Measurements from ENCODE around the gene ANKRD23. TPM values are rescaled to one million over a fixed set of nuclear protein-coding genes. Genes with fewer than 3 reads are reported as not detected.

ANKRD23 gene
- total and polyA plus RNA-seq, 2 donors = 3.4 to 7.5 TPM

GRCh38 chr2:96885432-96886347 lies 41.9 kb upstream of the ANKRD23 start:
- Histone ChIP-seq H3K27me3 (ENCODE audit: control insufficient read depth in 2 of 2, insufficient read depth in 1 of 2, low read length in 1 of 2) (peaks cover 0 to 10% of the 10 kb centered on the region in 2 donors), H3K9me3 (ENCODE audit: control insufficient read depth in 2 of 2, insufficient read depth in 1 of 2, low read length in 1 of 2) (no peaks in the 10 kb centered on the region), H3K4me3 (ENCODE audit: low read length in 2 of 2) (no peak overlapping the region), H3K4me1 (ENCODE audit: control insufficient read depth in 2 of 2, insufficient read depth in 2 of 2, low read length in 2 of 2) (peaks cover 0 to 46% of the 10 kb centered on the region in 2 donors), H3K36me3 (ENCODE audit: control insufficient read depth in 2 of 2, insufficient read depth in 2 of 2, low read length in 1 of 2) (no peaks in the 10 kb centered on the region), H3K27ac (ENCODE audit: low read depth in 1 of 2, low read length in 1 of 2) (no peak overlapping the region)
- no peak for DNase-seq (ENCODE audit: low read depth in 6 of 9, low spot score in 9 of 9)
- 96% methylated on average over 23 of the region's 23 CpGs for WGBS

DNA sequence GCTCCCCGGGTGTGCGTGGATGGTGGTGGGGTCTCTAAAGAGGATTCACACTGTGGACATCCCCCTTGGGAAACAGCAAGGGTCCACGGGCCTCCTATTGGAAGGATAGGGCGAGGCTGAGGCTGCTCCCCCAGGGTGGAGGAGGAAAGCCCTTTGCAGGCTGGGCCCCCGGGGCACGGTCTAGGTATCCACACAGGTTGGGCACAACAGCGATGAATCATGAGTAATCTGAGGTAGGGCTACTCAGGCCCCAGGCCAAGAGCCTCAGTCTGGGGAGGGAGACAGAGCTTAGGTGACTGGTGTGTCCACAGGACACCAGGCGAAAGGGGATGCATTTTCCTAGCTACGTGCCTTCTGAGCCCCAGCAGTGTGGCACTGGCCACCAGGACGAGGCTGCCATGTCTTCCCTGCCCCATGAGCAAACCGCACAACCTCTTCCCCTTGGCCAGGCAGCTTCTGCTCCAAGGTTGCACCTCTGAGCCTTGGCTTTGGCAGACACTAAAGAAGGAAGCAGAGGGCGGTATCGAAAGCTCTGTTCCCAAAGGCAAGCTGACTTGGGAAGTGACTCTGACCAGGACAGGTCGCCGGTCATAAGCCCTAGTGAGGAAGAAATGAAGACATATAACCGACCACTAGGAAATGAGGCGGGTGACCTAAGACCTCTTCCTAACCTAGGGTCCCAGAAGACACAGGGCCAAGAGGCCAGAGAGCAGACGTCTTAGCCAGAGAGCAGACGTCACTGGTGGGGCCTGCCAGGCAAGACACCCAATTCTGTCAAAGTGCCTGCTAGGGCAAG lies 40.7 kb upstream of the ANKRD23 start:
- Histone ChIP-seq H3K27ac (ENCODE audit: low read depth in 1 of 2, low read length in 1 of 2) (no peak overlapping the region), H3K27me3 (ENCODE audit: control insufficient read depth in 2 of 2, insufficient read depth in 1 of 2, low read length in 1 of 2) (peaks cover 0 to 10% of the 10 kb centered on the region in 2 donors), H3K4me1 (ENCODE audit: control insufficient read depth in 2 of 2, insufficient read depth in 2 of 2, low read length in 2 of 2) (peaks cover 0 to 46% of the 10 kb centered on the region in 2 donors), H3K9me3 (ENCODE audit: control insufficient read depth in 2 of 2, insufficient read depth in 1 of 2, low read length in 1 of 2) (no peaks in the 10 kb centered on the region), H3K4me3 (ENCODE audit: low read length in 2 of 2) (no peak overlapping the region), H3K36me3 (ENCODE audit: control insufficient read depth in 2 of 2, insufficient read depth in 2 of 2, low read length in 1 of 2) (no peaks in the 10 kb centered on the region)
- no peak for DNase-seq (ENCODE audit: low read depth in 6 of 9, low spot score in 9 of 9)
- WGBS = 97% methylated on average over 19 of the region's 19 CpGs

GRCh38 chr2:96883306-96883705 lies 39.5 kb upstream of the ANKRD23 start:
- peak overlapping the region in 1 of 2 donors; percentile 23 for H3K27ac ChIP-seq (ENCODE audit: low read depth in 1 of 2, low read length in 1 of 2)
- no peak for DNase-seq (ENCODE audit: low read depth in 6 of 9, low spot score in 9 of 9)
- H3K27me3 ChIP-seq (ENCODE audit: control insufficient read depth in 2 of 2, insufficient read depth in 1 of 2, low read length in 1 of 2) = peaks cover 0 to 10% of the 10 kb centered on the region in 2 donors
- peaks cover 0 to 40% of the 10 kb centered on the region in 2 donors for H3K4me1 ChIP-seq (ENCODE audit: control insufficient read depth in 2 of 2, insufficient read depth in 2 of 2, low read length in 2 of 2)
- H3K36me3 ChIP-seq (ENCODE audit: control insufficient read depth in 2 of 2, insufficient read depth in 2 of 2, low read length in 1 of 2) = no peaks in the 10 kb centered on the region
- H3K4me3 ChIP-seq (ENCODE audit: low read length in 2 of 2) = no peak overlapping the region
- 96% methylated on average over 9 of the region's 9 CpGs for WGBS
- H3K9me3 ChIP-seq (ENCODE audit: control insufficient read depth in 2 of 2, insufficient read depth in 1 of 2, low read length in 1 of 2) = no peaks in the 10 kb centered on the region

GRCh38 chr2:96882906-96883305 lies 39.1 kb upstream of the ANKRD23 start:
- H3K4me1 ChIP-seq (ENCODE audit: control insufficient read depth in 2 of 2, insufficient read depth in 2 of 2, low read length in 2 of 2) = peaks cover 0 to 36% of the 10 kb centered on the region in 2 donors
- H3K36me3 ChIP-seq (ENCODE audit: control insufficient read depth in 2 of 2, insufficient read depth in 2 of 2, low read length in 1 of 2) = no peaks in the 10 kb centered on the region
- H3K27ac ChIP-seq (ENCODE audit: low read depth in 1 of 2, low read length in 1 of 2) = peak overlapping the region in 1 of 2 donors; percentile 32
- no peak overlapping the region for H3K4me3 ChIP-seq (ENCODE audit: low read length in 2 of 2)
- H3K27me3 ChIP-seq (ENCODE audit: control insufficient read depth in 2 of 2, insufficient read depth in 1 of 2, low read length in 1 of 2) = peaks cover 0 to 10% of the 10 kb centered on the region in 2 donors
- DNase-seq (ENCODE audit: low read depth in 6 of 9, low spot score in 9 of 9) = no peak
- H3K9me3 ChIP-seq (ENCODE audit: control insufficient read depth in 2 of 2, insufficient read depth in 1 of 2, low read length in 1 of 2) = no peaks in the 10 kb centered on the region
- 93% methylated on average over 8 of the region's 8 CpGs for WGBS

DNA sequence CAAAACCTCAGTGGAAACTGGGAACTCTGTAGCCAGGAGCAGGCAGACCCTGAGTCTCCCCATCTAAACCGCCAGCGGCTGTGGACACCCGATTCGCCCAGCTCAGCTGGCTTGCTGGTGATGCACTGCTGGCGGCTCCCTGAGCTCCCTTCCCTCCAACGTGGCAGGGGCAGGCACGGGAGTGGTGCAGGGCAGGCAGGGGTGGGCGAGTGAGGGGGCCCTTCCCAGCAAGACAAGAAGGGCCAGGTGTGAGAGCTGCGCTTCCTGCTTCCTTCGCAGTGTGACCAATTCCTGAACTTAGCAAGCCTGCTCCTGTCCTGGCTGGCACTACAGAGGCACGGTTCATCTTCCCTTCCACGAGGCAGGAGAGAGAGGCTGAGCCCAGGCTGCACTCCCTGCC lies 38.4 kb upstream of the ANKRD23 start:
- Histone ChIP-seq H3K27ac (ENCODE audit: low read depth in 1 of 2, low read length in 1 of 2) (peak overlapping the region; percentile 47 to 60), H3K36me3 (ENCODE audit: control insufficient read depth in 2 of 2, insufficient read depth in 2 of 2, low read length in 1 of 2) (no peaks in the 10 kb centered on the region), H3K4me3 (ENCODE audit: low read length in 2 of 2) (no peak overlapping the region), H3K9me3 (ENCODE audit: control insufficient read depth in 2 of 2, insufficient read depth in 1 of 2, low read length in 1 of 2) (no peaks in the 10 kb centered on the region), H3K27me3 (ENCODE audit: control insufficient read depth in 2 of 2, insufficient read depth in 1 of 2, low read length in 1 of 2) (peaks cover 0 to 12% of the 10 kb centered on the region in 2 donors), H3K4me1 (ENCODE audit: control insufficient read depth in 2 of 2, insufficient read depth in 2 of 2, low read length in 2 of 2) (peaks cover 0 to 34% of the 10 kb centered on the region in 2 donors)
- DNase-seq (ENCODE audit: low read depth in 6 of 9, low spot score in 9 of 9) = no peak
- 84% methylated on average over 12 of the region's 12 CpGs for WGBS

- no peaks in the 10 kb centered on the region for H3K9me3 ChIP-seq (ENCODE audit: control insufficient read depth in 2 of 2, insufficient read depth in 1 of 2, low read length in 1 of 2)
- 91% methylated on average over 10 of the region's 10 CpGs for WGBS
- H3K4me3 ChIP-seq (ENCODE audit: low read length in 2 of 2) = no peak overlapping the region
- no peaks in the 10 kb centered on the region for H3K36me3 ChIP-seq (ENCODE audit: control insufficient read depth in 2 of 2, insufficient read depth in 2 of 2, low read length in 1 of 2)
- H3K27ac ChIP-seq (ENCODE audit: low read depth in 1 of 2, low read length in 1 of 2) = peak overlapping the region; percentile 47 to 60
- peaks cover 0 to 37% of the 10 kb centered on the region in 2 donors for H3K4me1 ChIP-seq (ENCODE audit: control insufficient read depth in 2 of 2, insufficient read depth in 2 of 2, low read length in 2 of 2)
- no peak for DNase-seq (ENCODE audit: low read depth in 6 of 9, low spot score in 9 of 9)
- H3K27me3 ChIP-seq (ENCODE audit: control insufficient read depth in 2 of 2, insufficient read depth in 1 of 2, low read length in 1 of 2) = peaks cover 0 to 12% of the 10 kb centered on the region in 2 donors
Observed at GRCh38 chr2:96881349-96882195, 37.8 kb upstream of the ANKRD23 start.

DNA sequence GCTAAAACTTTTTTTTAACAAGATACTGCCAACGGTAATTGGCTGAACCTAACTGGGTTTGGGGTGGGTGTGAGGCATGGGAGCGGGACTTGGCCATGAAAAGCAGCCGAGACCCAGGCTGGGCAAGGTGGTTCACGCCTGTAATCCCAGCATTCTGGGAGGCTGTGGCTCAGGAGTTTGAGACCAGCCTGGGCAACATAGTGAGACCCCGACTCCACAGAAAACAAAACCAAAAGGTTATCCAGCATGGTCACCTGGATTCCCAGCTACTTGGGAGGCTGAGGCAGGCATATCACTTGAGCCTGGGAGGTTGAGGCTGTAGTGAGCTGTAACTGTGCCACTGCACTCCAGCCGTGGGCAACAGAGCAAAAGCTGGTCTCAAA lies 37.1 kb upstream of the ANKRD23 start:
- 92% methylated on average over 6 of the region's 6 CpGs for WGBS
- H3K27ac ChIP-seq (ENCODE audit: low read depth in 1 of 2, low read length in 1 of 2) = no peak overlapping the region
- peaks cover 0 to 16% of the 10 kb centered on the region in 2 donors for H3K27me3 ChIP-seq (ENCODE audit: control insufficient read depth in 2 of 2, insufficient read depth in 1 of 2, low read length in 1 of 2)
- H3K9me3 ChIP-seq (ENCODE audit: control insufficient read depth in 2 of 2, insufficient read depth in 1 of 2, low read length in 1 of 2) = no peaks in the 10 kb centered on the region
- peaks cover 0 to 41% of the 10 kb centered on the region in 2 donors for H3K4me1 ChIP-seq (ENCODE audit: control insufficient read depth in 2 of 2, insufficient read depth in 2 of 2, low read length in 2 of 2)
- DNase-seq (ENCODE audit: low read depth in 6 of 9, low spot score in 9 of 9) = no peak
- no peaks in the 10 kb centered on the region for H3K36me3 ChIP-seq (ENCODE audit: control insufficient read depth in 2 of 2, insufficient read depth in 2 of 2, low read length in 1 of 2)
- H3K4me3 ChIP-seq (ENCODE audit: low read length in 2 of 2) = no peak overlapping the region

DNA sequence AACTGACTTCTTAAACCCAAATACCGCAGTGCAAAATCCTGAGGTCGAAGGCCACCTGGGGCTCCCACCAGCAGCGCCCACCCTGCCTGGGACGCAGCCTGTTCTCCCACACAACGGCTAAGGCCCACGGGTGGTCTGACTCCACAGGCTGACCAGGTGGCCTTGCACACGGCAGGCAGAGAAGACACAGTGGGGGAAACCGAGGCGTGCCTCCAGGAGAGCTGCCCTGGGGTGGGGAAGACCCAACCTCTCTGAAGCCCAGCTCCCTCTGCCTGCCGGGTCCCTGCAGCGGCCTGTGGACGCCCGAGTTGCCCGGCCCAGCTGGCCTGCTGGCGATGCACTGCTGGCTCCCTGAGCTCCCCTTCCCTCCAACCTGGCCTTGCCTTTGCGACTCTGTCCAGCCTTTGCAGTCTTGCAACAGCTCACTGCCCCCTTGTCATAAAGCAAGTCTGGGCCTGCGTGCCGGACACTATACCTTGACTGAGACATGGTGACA lies 35.8 kb upstream of the ANKRD23 start:
- 97% methylated on average over 18 of the region's 18 CpGs for WGBS
- peaks cover 0 to 48% of the 10 kb centered on the region in 2 donors for H3K4me1 ChIP-seq (ENCODE audit: control insufficient read depth in 2 of 2, insufficient read depth in 2 of 2, low read length in 2 of 2)

More for the DNA sequence above, 35.8 kb upstream of the ANKRD23 start:
- Histone ChIP-seq H3K36me3 (ENCODE audit: control insufficient read depth in 2 of 2, insufficient read depth in 2 of 2, low read length in 1 of 2) (no peaks in the 10 kb centered on the region), H3K9me3 (ENCODE audit: control insufficient read depth in 2 of 2, insufficient read depth in 1 of 2, low read length in 1 of 2) (no peaks in the 10 kb centered on the region), H3K27me3 (ENCODE audit: control insufficient read depth in 2 of 2, insufficient read depth in 1 of 2, low read length in 1 of 2) (peaks cover 0 to 24% of the 10 kb centered on the region in 2 donors), H3K4me3 (ENCODE audit: low read length in 2 of 2) (no peak overlapping the region), H3K27ac (ENCODE audit: low read depth in 1 of 2, low read length in 1 of 2) (no peak overlapping the region)
- no peak for DNase-seq (ENCODE audit: low read depth in 6 of 9, low spot score in 9 of 9)
